ENCODE measurements around the gene TP73. TPM values are rescaled to one million over a fixed set of nuclear protein-coding genes. Genes with fewer than 3 reads are reported as not detected.
"Not testable (repeated sequence)": the region's sequence is repeated elsewhere in the genome, so short reads cannot be mapped to it uniquely, and the experiment has no call there.

Gene TP73
- polyA plus RNA-seq, 1 donor = 2.1 TPM

DNA sequence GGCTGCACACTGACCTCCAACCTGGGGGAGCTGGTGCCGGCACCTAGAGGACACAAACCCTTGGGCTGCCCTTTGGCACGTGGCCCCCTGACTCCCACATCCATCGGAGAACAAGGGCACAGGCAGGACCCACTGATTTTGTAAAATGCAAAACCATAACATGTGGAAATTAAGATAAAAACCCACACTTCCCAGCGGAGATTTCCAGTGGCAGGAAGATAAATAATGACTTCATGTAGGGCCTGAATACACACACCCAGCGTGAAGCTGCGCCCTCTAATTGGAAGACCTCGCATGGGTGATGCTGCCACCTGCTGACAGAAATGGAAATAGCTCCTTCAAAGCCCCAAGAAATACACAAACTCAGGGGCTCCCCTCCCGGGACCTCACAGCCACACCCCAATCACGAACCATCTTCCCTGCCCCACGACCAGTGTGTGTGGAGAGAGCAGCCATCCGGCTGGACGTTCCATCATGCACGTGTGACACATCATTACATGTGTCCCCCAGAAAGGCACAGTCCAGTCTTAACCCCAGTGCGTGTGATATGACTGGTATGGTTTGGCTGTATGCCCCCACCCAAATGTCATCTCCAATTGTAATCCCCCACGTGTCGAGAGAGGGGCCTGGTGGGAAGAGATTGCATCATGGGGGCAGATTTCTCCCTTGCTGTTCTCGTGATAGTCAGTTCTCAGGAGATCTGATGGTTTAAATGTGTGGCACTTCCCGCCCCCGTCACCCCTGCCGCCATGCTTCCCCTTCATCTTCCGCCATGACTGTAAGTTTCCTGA is 33.2 kb upstream of the TP73 start:
- peak; percentile 77 for DNase-seq

DNA sequence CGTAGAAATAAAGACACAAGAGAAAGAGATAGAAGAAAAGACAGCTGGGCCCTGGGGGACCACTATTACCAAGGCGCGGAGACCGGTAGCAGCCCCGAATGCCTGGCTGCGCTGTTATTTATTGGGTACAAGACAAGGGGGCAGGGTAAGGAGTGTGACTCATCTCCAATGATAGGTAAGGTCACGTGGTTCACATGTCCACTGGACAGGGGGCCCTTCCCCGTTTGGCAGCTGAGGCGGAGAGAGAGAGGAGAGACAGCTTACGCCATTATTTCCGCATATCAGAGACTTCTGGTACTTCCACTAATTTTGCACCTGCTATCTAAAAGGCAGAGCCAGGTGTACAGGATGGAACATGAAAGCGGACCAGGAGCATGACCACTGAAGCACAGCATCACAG is 31.6 kb upstream of the TP73 start:
- no peak for DNase-seq

DNA sequence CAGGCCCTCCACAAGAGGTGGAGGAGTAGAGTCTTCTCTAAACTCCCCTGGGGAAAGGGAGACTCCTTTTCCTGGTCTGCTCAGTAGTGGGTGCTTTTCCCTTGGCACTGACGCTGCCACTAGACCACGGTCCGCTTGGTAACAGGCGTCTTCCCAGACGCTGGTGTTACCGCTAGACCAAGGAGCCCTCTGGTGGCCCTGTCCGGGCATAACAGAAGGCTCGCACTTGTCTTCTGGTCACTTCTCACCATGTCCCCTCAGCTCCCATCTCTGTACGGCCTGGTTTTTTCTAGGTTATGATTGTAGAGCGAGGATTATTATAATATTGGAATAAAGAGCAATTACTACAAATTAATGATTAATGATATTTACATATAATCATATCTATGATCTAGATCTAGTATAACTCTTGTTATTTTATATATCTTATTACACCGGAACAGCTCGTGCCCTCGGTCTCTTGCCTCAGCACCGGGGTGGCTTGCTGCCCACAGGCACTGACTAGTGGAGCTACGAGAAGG is 31.1 kb upstream of the TP73 start:
- DNase-seq = not testable (repeated sequence)

DNA sequence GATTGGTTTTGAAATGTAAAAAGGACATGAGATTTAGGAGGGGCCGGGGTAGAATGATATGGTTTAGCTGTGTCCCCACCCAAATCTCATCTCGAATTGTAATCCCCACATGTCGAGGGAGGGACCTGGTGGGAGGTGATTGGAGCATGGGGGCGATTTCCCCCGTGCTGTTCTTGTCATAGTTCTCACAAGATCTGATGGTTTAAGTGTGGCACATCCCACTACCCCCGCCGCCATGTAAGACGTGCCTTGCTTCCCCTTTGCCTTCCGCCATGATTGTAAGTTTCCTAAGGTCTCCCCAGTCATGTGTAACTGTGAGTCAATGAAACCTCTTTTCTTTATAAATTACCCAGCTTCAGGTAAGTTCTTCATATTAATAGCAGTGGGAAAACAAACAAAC is 30.2 kb upstream of the TP73 start:
- DNase-seq = not testable (repeated sequence)

GRCh38 chr1:3623441-3624199 is 28.7 kb upstream of the TP73 start:
- no peak for DNase-seq

DNA sequence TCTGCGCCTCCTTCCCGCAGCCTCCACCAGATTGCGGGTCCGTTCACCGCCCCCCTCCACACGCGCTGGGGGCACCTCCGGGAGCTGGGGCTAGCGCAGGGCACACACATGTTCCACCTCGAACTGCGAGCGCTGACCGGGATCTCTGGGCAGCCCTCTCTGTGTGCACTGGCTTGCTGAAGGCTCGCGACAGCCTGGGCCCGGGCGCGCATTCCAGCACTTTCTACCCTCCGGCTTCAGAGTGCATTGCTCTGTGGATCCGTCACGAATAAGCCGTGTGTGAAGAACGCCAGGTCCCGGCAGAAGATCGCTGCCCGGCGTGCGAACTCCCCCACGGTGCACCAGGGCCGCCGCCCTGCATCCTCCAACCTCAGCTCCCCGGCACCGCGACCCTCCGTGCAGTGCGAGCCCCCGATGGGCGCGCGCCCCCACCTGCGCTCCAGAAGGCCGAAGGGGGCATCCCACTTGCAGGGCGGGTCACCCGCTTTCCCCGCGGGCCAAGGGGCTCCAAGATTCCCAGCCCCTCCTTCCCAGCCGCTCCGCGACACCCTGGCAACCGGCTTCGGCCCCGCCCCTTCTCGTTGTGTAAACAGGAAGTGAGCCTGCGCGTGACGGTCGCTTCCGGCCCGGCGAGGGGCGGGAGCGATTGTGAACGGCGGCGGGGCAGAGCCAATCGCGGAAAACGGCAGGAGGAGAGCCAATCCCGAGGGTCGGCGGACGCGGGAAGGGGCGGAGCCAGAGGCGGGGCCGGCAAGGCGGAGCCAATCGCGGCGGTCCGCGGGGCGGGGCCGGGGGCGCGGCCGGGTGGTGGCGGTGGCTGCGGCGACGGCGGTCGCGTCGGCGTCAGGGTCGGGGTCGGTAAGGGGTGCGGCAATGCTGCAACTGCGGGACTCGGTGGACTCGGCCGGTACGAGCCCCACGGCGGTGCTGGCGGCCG is 27.8 kb upstream of the TP73 start, which contains the start of gene TPRG1L:
TSS of gene TPRG1L (plus strand) at position 816 of the 937 bp plus-strand sequence. CDS start at position 874, 58 bp downstream.
- peak; percentile 97 for DNase-seq

GRCh38 chr1:3625151-3625907 is 27.0 kb upstream of the TP73 start:
- DNase-seq = no peak

DNA sequence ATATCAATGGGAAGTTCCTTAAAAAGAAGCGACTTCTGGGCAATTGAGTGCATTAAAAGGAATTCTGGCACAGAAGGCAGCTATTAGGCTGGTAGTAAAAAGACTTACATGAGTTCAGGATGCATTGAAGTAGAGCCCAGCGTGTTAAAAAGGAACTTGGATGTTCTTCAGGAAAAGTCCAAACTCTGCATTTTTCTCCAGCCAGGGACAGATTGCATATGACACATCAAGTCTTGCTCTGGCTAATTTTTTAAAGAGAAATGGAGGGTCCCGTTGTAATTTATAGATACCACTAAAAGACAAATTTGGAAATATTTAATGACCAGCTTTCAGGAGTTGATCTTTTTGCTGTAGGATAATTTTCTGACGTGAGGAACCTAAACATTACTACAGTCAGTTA is 26.3 kb upstream of the TP73 start:
- no peak for DNase-seq

DNA sequence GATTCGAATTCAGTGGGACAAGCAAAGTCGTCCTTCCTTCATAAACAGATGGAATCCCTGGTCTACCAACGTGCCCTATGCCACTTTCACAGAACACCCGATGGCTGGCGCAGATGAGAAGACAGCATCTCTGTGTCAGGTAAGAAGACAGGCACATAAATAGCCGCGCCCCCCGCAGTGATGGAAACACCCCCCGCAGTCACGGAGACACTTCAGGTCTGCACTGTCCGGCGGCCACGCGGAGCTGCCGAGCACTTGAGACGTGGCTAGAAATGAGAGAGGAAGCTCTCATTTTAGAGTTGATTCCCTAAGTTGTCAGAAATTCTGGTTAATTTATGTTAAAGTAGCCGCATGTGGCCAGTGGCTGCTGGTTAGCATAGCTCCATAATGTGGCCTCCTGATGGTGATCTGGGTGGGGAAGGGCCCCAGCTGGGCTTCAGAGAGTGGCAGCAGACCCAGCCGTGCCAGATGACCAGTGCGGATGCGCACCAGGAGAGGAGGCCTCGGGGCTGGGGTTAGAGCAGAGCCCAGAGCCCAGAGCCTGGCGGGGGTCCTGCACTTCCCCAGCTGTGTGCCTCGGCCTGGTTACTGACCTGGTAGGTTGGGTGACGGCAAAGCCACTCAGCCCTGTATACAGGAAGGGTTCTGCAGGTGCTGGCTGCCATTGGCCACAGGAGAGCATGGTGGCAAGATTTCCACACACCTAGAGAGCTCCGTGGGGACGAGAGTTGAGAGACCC is 24.6 kb upstream of the TP73 start:
- no peak for DNase-seq

- no peak for DNase-seq
Measured at GRCh38 chr1:3628445-3628844, 23.9 kb upstream of the TP73 start.

GRCh38 chr1:3629561-3630160 is 22.7 kb upstream of the TP73 start:
- no peak for DNase-seq

DNA sequence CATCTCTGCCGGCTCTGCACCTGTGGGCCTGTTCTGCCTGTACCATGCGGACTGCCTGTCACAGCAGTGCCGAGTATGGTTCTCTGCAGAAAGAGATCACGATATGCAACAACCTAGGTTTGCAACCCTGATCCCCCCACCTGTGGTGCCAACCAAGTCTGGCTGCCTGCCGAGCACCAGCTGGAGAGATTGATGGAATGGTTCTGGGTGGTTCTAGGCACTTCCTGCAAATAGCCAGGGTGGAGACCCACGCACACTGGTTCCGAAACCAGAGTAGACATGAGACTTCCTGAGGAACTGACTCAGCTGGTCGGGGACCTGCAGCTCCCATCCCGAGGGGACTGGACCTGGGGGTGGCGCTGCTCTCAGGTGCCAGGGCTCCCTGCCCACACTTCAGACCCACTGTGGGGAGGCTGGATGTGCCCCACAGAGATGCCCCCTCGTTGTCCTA is 22.1 kb upstream of the TP73 start:
- no peak for DNase-seq

DNA sequence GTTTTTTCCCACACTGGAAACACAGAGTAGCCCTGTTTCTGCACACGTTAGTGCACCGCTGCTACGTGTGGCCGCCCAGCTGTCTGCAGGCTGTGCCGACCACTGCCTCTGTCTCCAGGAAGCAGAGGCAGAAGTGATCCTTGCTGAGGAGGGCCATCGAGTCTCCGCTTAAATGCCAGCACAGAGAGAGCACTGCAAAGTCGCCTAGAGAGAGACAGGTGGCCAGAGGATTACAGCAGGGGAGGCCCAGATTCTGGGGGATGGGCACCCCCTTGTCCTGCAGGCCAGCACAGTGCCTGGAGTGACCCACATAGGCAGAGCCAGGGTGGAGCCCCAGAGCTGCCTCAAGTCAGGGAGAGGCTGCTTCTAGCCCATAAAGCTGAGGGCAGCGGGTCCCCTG is 21.4 kb upstream of the TP73 start:
- no peak for DNase-seq

- DNase-seq = no peak
Measured at GRCh38 chr1:3631320-3632260, 20.7 kb upstream of the TP73 start.

DNA sequence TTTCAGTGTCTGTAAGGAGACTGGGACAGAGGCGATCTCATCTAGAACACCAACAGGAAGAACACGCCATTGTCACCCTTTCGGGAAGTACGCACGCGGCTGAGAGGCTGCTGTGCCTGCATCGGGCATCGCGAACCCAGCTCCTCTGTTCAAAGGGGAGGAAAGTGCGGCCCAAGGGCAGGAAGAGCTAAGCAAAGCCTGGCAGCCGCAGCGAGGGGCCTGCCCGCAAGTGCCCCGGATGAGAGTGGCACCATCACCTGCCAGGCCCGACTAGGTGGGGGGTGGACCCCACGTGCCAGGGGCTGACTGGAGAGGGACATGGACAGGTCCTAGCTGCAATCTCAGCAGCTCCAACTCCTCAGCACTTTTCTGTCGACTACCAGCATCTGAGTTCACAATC is 20.0 kb upstream of the TP73 start:
- no peak for DNase-seq

- no peak for DNase-seq
Measured at GRCh38 chr1:3632716-3633343, 19.5 kb upstream of the TP73 start.

- no peak for DNase-seq
Measured at GRCh38 chr1:3633344-3634058, 18.8 kb upstream of the TP73 start.
